ENCODE results near the gene COPG1. TPM values are rescaled to one million over a fixed set of nuclear protein-coding genes. Genes with fewer than 3 reads are reported as not detected.

Gene COPG1
- total and polyA plus RNA-seq, 10 of the 15 experiments (the other 5 are each of a cell fraction or from before 2014, with no cell fraction given), result 54.8 to 143 (median 91.2) TPM

GRCh38 chr3:129281726-129282125, 32.3 kb downstream of the COPG1 start:
- Histone ChIP-seq H3K79me2 (ENCODE audit: control insufficient read depth, insufficient read depth, low read length) (peaks cover 6% of the 10 kb centered on the region), H3K9me3 (replicated peaks; ENCODE audit: control insufficient read depth, insufficient read depth, low read length) (no peaks in the 10 kb centered on the region), H4K20me1 (ENCODE audit: control insufficient read depth, insufficient read depth) (peaks cover 2% of the 10 kb centered on the region; the same call in 1 of the 2 replicates), H3K27ac (ENCODE audit: control insufficient read depth, insufficient read depth) (no peak overlapping the region; the same call in 1 of the 2 replicates), H3K36me3 (ENCODE audit: control insufficient read depth in 2 of 2, insufficient read depth in 2 of 2, low read length in 1 of 2) (peaks cover 6 to 11% of the 10 kb centered on the region in 2 experiments), H3K27me3 (replicated peaks in 1 of 2; ENCODE audit: control insufficient read depth in 2 of 2, insufficient read depth in 2 of 2, low read length in 1 of 2) (no peaks in the 10 kb centered on the region), H3K4me2 (ENCODE audit: control insufficient read depth, insufficient read depth) (peak overlapping the region; percentile 69; the same call in 1 of the 2 replicates), H3K9ac (ENCODE audit: control insufficient read depth, insufficient read depth, low read length) (no peak overlapping the region), H3K4me1 (ENCODE audit: control insufficient read depth, insufficient read depth, low read length) (peaks cover 46% of the 10 kb centered on the region), H3K4me3 (no peak overlapping the region), H2AFZ (ENCODE audit: control insufficient read depth, low read depth, low read length) (no peak overlapping the region)
- intact Hi-C loops (cut with micrococcal nuclease; ENCODE audit: unreplicated experiment), result loop anchor here (2.0 kb wide), 1 partner anchor 29 kb away; no protein-coding TSS in a partner anchor
- SMC1A ChIA-PET (ENCODE audit: uncharacterized antibody, unreplicated experiment), result interaction anchor here (6.0 kb wide), 1 partner anchor 31 kb away, joined by 75 read pairs; a partner anchor contains a TSS
- CTCF ChIA-PET, result no interaction called here
- in situ Hi-C loops (cut with MboI), result no loop called here
- TF ChIP-seq MXI1 (IDR thresholded peaks at IDR 0.05; ENCODE audit: low read depth, low read length), result no peak
- no peak for TF ChIP-seq ZBTB4 (CRISPR knock-in tag; IDR thresholded peaks at IDR 0.05)
- TF ChIP-seq NR2F1 (conservative IDR thresholded peaks at IDR 0.05), result no peak
- TF ChIP-seq TCF12 (IDR thresholded peaks at IDR 0.05; ENCODE audit: low read depth, low read length), result no peak
- TF ChIP-seq FOXK2 (IDR thresholded peaks at IDR 0.05), result no peak
- TF ChIP-seq SUPT20H (IDR thresholded peaks at IDR 0.05; ENCODE audit: borderline replicate concordance, control insufficient read depth, low read depth, low read length), result no peak
- TF ChIP-seq, protein P1, sequence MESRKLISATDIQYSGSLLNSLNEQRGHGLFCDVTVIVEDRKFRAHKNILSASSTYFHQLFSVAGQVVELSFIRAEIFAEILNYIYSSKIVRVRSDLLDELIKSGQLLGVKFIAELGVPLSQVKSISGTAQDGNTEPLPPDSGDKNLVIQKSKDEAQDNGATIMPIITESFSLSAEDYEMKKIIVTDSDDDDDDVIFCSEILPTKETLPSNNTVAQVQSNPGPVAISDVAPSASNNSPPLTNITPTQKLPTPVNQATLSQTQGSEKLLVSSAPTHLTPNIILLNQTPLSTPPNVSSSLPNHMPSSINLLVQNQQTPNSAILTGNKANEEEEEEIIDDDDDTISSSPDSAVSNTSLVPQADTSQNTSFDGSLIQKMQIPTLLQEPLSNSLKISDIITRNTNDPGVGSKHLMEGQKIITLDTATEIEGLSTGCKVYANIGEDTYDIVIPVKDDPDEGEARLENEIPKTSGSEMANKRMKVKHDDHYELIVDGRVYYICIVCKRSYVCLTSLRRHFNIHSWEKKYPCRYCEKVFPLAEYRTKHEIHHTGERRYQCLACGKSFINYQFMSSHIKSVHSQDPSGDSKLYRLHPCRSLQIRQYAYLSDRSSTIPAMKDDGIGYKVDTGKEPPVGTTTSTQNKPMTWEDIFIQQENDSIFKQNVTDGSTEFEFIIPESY (IDR thresholded peaks at IDR 0.05), result no peak
- no peak for TF ChIP-seq NR2C2 (IDR thresholded peaks at IDR 0.05; ENCODE audit: borderline replicate concordance, control insufficient read depth, insufficient read length, low read depth)
- TF ChIP-seq ZNF384 (IDR thresholded peaks at IDR 0.05; ENCODE audit: borderline replicate concordance, low read depth, low read length), result peak; percentile 31; the same call in 1 of the 2 replicates
- RAD21 ChIA-PET (ENCODE audit: unreplicated experiment), result interaction anchor here (2.0 to 2.8 kb wide), 2 partner anchors 29 to 34 kb away, joined by 7 to 20 read pairs; a partner anchor contains a TSS
- FAIRE-seq (no peak), DNase-seq (ENCODE audit: low read depth, low spot score) (no peak), ATAC-seq (no peak)
- no TSS peak for BruUV-seq (replicated peaks)
- 71% methylated on average over 5 of the region's 5 CpGs for WGBS (ENCODE audit: insufficient coverage, insufficient replicate concordance, low lambda C conversion rate, missing lambda C conversion rate)
- POLR2A ChIA-PET, result interaction anchor here (3.4 kb wide), 1 partner anchor 34 kb away, joined by 19 read pairs; a partner anchor contains a TSS
